GM11168 (cell line): ENCODE measurements around the gene PRDM4.
"Not testable (repeated sequence)": the region's sequence is repeated elsewhere in the genome, so short reads cannot be mapped to it uniquely, and the experiment has no call there.

Experiments
- in situ Hi-C: fragments of 300-500 bp; cut with MboI; formaldehyde crosslinking; loops from one replicate; pipeline ENCODE4 v1.12.0; 2022; ENCODE audit warnings: low sequenced_read_pairs; ENCODE audit not compliant: unreplicated experiment

The PRDM4 gene

GRCh38 chr12:107774349-107775029 lies 13.6 kb upstream of the PRDM4 start, which contains the start of gene ASCL4:
Gene ASCL4, plus strand, starts transcription at chr12:107774704. Its CDS starts 515 bp downstream, at chr12:107775219.
- in situ Hi-C loops: no loop called here

- in situ Hi-C loops: no loop called here
Observed at GRCh38 chr12:107767466-107767865, 6.5 kb upstream of the PRDM4 start.

- in situ Hi-C loops: no loop called here
Observed at GRCh38 chr12:107765316-107765715, 4.4 kb upstream of the PRDM4 start.

- in situ Hi-C loops: no loop called here
Observed at GRCh38 chr12:107764626-107765025, 3.7 kb upstream of the PRDM4 start.

- in situ Hi-C loops: no loop called here
Observed at GRCh38 chr12:107762874-107763273, 1.9 kb upstream of the PRDM4 start.

- in situ Hi-C loops: no loop called here
Observed at GRCh38 chr12:107761502-107761904, 566 bp upstream of the PRDM4 start.

- in situ Hi-C loops: no loop called here
Observed at GRCh38 chr12:107760207-107760808, 629 bp downstream of the PRDM4 start.

- in situ Hi-C loops: loop anchor here (5.0 kb wide), 1 partner anchor 123 kb away; no protein-coding TSS in a partner anchor
Observed at GRCh38 chr12:107759410-107759809, 1.5 kb downstream of the PRDM4 start.

GRCh38 chr12:107749083-107749482 lies 11.9 kb downstream of the PRDM4 start:
- in situ Hi-C loops: no loop called here

GRCh38 chr12:107748472-107748871 lies 12.5 kb downstream of the PRDM4 start:
- in situ Hi-C loops: no loop called here

GRCh38 chr12:107736914-107737313 lies 24.0 kb downstream of the PRDM4 start:
- in situ Hi-C loops: no loop called here

GRCh38 chr12:107735763-107736162 lies 25.2 kb downstream of the PRDM4 start:
- in situ Hi-C loops: no loop called here

- in situ Hi-C loops: no loop called here
Observed at GRCh38 chr12:107734139-107734538, 26.8 kb downstream of the PRDM4 start.

GRCh38 chr12:107732365-107732764 lies 28.6 kb downstream of the PRDM4 start:
- in situ Hi-C loops: no loop called here

GRCh38 chr12:107731366-107731765 lies 29.6 kb downstream of the PRDM4 start:
- in situ Hi-C loops: no loop called here

- in situ Hi-C loops: no loop called here
Observed at GRCh38 chr12:107730618-107731341, 30.2 kb downstream of the PRDM4 start.

GRCh38 chr12:107727742-107728141 lies 33.2 kb downstream of the PRDM4 start:
- in situ Hi-C loops: not testable (repeated sequence)

- in situ Hi-C loops: not testable (repeated sequence)
Observed at GRCh38 chr12:107727327-107727726, 33.6 kb downstream of the PRDM4 start.

- in situ Hi-C loops: no loop called here
Observed at GRCh38 chr12:107718606-107719005, 42.3 kb downstream of the PRDM4 start.

GRCh38 chr12:107715780-107716179 lies 45.2 kb downstream of the PRDM4 start:
- in situ Hi-C loops: no loop called here

GRCh38 chr12:107705522-107705921 lies 55.4 kb downstream of the PRDM4 start:
- in situ Hi-C loops: not testable (repeated sequence)
